H9 (cell line): ENCODE data around the gene TBC1D12. TPM values are rescaled to one million over a fixed set of nuclear protein-coding genes. Genes with fewer than 3 reads are reported as not detected.

ENCODE experiments used
- DNase-seq: peaks from one replicate; pipeline ENCODE4 v3.0.0-alpha.2; 2017
- H2AFZ ChIP-seq: one replicate; pipeline ENCODE4 v1.6.1; 2013; ENCODE audit warnings: mild to moderate bottlenecking, low read length, control low read depth, moderate library complexity
- H2AK5ac ChIP-seq: 2 replicates; pipeline ENCODE4 v1.6.1; 2013; ENCODE audit warnings: low read length, control low read depth, mixed read lengths; ENCODE audit not compliant: insufficient read length
- H2BK120ac ChIP-seq: one replicate; pipeline ENCODE4 v1.6.1; 2013; ENCODE audit warnings: low read depth, mild to moderate bottlenecking, low read length, control low read depth, inconsistent platforms; ENCODE audit not compliant: poor library complexity, severe bottlenecking
- H2BK12ac ChIP-seq: 2 replicates; pipeline ENCODE4 v1.6.1; 2013; ENCODE audit warnings: low read length, control low read depth, mixed read lengths, low read depth; ENCODE audit not compliant: insufficient read length
- H2BK15ac ChIP-seq: 2 replicates; pipeline ENCODE4 v1.6.1; 2013; ENCODE audit warnings: low read depth, low read length, control low read depth
- H2BK20ac ChIP-seq: one replicate; pipeline ENCODE4 v1.6.1; 2013; ENCODE audit warnings: low read depth, mild to moderate bottlenecking, low read length, control low read depth, inconsistent platforms; ENCODE audit not compliant: poor library complexity, severe bottlenecking
- H2BK5ac ChIP-seq: 2 replicates; pipeline ENCODE4 v1.6.1; 2013; ENCODE audit warnings: low read length, control low read depth, mixed read lengths; ENCODE audit not compliant: insufficient read length
- H3K14ac ChIP-seq: 2 replicates; pipeline ENCODE4 v1.6.1; 2013; ENCODE audit warnings: low read length, control low read depth; ENCODE audit not compliant: insufficient read depth
- H3K18ac ChIP-seq: 2 replicates; pipeline ENCODE4 v1.6.1; 2013; ENCODE audit warnings: low read depth, mild to moderate bottlenecking, mixed read lengths, low read length, control low read depth; ENCODE audit not compliant: insufficient read length
- H3K23ac ChIP-seq: 2 replicates; pipeline ENCODE4 v1.6.1; 2013; ENCODE audit warnings: low read length, control low read depth, mixed read lengths, low read depth; ENCODE audit not compliant: insufficient read length
- H3K23me2 ChIP-seq: 2 replicates; pipeline ENCODE4 v1.6.1; 2013; ENCODE audit warnings: low read depth, mild to moderate bottlenecking, mixed read lengths, low read length, control low read depth; ENCODE audit not compliant: insufficient read length, poor library complexity, severe bottlenecking
- H3K27ac ChIP-seq: 2 replicates; pipeline ENCODE4 v1.5.1; 2013; ENCODE audit warnings: low read length, control low read depth, mixed read lengths, low read depth; ENCODE audit not compliant: insufficient read length
- H3K27me3 ChIP-seq: 2 replicates; pipeline ENCODE4 v1.6.1; 2013; ENCODE audit warnings: low read length, control low read depth, inconsistent platforms; ENCODE audit not compliant: insufficient read depth
- H3K4ac ChIP-seq: 2 replicates; pipeline ENCODE4 v1.6.1; 2013; ENCODE audit warnings: low read depth, mild to moderate bottlenecking, control low read depth, inconsistent platforms, low read length, moderate library complexity
- H3K4me1 ChIP-seq: 2 replicates; pipeline ENCODE4 v1.6.1; 2013; ENCODE audit warnings: low read length, control low read depth, inconsistent platforms; ENCODE audit not compliant: insufficient read depth
- H3K4me2 ChIP-seq: 2 replicates; pipeline ENCODE4 v1.6.1; 2013; ENCODE audit warnings: low read length, control low read depth, mixed read lengths; ENCODE audit not compliant: insufficient read length, insufficient read depth
- H3K56ac ChIP-seq: 2 replicates; pipeline ENCODE4 v1.6.1; 2013; ENCODE audit warnings: low read depth, mild to moderate bottlenecking, mixed read lengths, low read length, control low read depth; ENCODE audit not compliant: insufficient read length
- H3K79me1 ChIP-seq: 2 replicates; pipeline ENCODE4 v1.6.1; 2013; ENCODE audit warnings: low read depth, mild to moderate bottlenecking, moderate library complexity, low read length, control low read depth, inconsistent platforms; ENCODE audit not compliant: insufficient read depth, poor library complexity, severe bottlenecking
- H3K79me2 ChIP-seq: 2 replicates; pipeline ENCODE4 v1.6.1; 2013; ENCODE audit warnings: low read length, control low read depth, inconsistent platforms; ENCODE audit not compliant: insufficient read depth
- H3K9ac ChIP-seq: 2 replicates; pipeline ENCODE4 v1.6.1; 2013; ENCODE audit warnings: low read length, control low read depth, mixed read lengths; ENCODE audit not compliant: insufficient read length; ENCODE audit errors: extremely low read depth
- H3K9me3 ChIP-seq: one replicate; pipeline ENCODE4 v1.6.1; 2013; ENCODE audit warnings: low read depth, low read length, inconsistent platforms; ENCODE audit not compliant: control insufficient read depth
- H3T11ph ChIP-seq: one replicate; pipeline ENCODE4 v1.6.1; 2013; ENCODE audit warnings: mild to moderate bottlenecking, low read length, control low read depth, inconsistent platforms
- H4K20me1 ChIP-seq: one replicate; pipeline ENCODE4 v1.6.1; 2013; ENCODE audit not compliant: control insufficient read depth, insufficient read length, insufficient read depth
- H4K5ac ChIP-seq: 2 replicates; pipeline ENCODE4 v1.6.1; 2013; ENCODE audit warnings: low read depth, mild to moderate bottlenecking, mixed read lengths, low read length, control low read depth; ENCODE audit not compliant: insufficient read length
- H4K8ac ChIP-seq: replicated peaks from 2 replicates; pipeline ENCODE4 v1.6.1; 2013; ENCODE audit warnings: low read length, control low read depth, mixed read lengths, low read depth; ENCODE audit not compliant: insufficient read length
- H4K91ac ChIP-seq: 2 replicates; pipeline ENCODE4 v1.6.1; 2013; ENCODE audit warnings: low read depth, mild to moderate bottlenecking, moderate library complexity, mixed read lengths, low read length, control low read depth; ENCODE audit not compliant: insufficient read length
- H3K27ac Mint-ChIP-seq, 3 experiments: 2 replicates in 2 of 3; 3 replicates in 1 of 3; pipeline ENCODE4 v1.8.0; 2020 to 2021; ENCODE audit warnings: mixed read lengths in 3 of 3, mild to moderate bottlenecking in 1 of 3, moderate library complexity in 1 of 3
- H3K27me3 Mint-ChIP-seq: 2 replicates; pipeline ENCODE4 v1.8.0; 2021; ENCODE audit warnings: low read depth, mild to moderate bottlenecking, moderate library complexity, mixed read lengths
- H3K36me3 Mint-ChIP-seq, 3 experiments: 2 replicates in 2 of 3; 3 replicates in 1 of 3; pipeline ENCODE4 v1.8.0; 2020 to 2021; ENCODE audit warnings: low read depth in 3 of 3, mixed read lengths in 3 of 3; ENCODE audit not compliant: insufficient read depth in 1 of 3
- H3K4me1 Mint-ChIP-seq, 2 experiments: 2 replicates each; pipeline ENCODE4 v1.8.0; 2020; ENCODE audit warnings: mixed read lengths in 2 of 2
- H3K4me3 Mint-ChIP-seq, 2 experiments: 2 replicates in 1 of 2; 3 replicates in 1 of 2; pipeline ENCODE4 v1.8.0; 2020 to 2021; ENCODE audit warnings: mild to moderate bottlenecking in 2 of 2, mixed read lengths in 2 of 2, moderate library complexity in 1 of 2
- H3K9me3 Mint-ChIP-seq, 2 experiments: 2 replicates in 1 of 2; 3 replicates in 1 of 2; pipeline ENCODE4 v1.8.0; 2020; ENCODE audit warnings: mild to moderate bottlenecking in 2 of 2, mixed read lengths in 2 of 2, moderate library complexity in 1 of 2
- CTCF ChIP-seq: fragments of 200-600 bp; sonication (generic); conservative IDR thresholded peaks from 3 replicates; pipeline ENCODE4 v1.8.0; 2021; ENCODE audit warnings: antibody characterized with exemption, mild to moderate bottlenecking
- WGBS: extraction: QIAGEN DNeasy Blood & Tissue Kit; methylation state at CpG from one replicate; pipeline ENCODE4 v1.1.7; 2013; ENCODE audit warnings: missing lambda C conversion rate, low lambda C conversion rate, mixed read lengths; ENCODE audit not compliant: insufficient read length; ENCODE audit errors: extremely low coverage; 5-methylcytosine and 5-hydroxymethylcytosine counted together
- total RNA-seq: library from RNA; stranded (reverse); gene quantifications from 2 replicates; pipeline ENCODE4 v1.2.1, GENCODE V29; 2021

The TBC1D12 gene
- total RNA-seq, 1 experiment from 2014 or later: 2.0 TPM

GRCh38 chr10:94578790-94579189, 176.4 kb downstream of the TBC1D12 start:
- Histone ChIP-seq H2BK120ac (no peak overlapping the region), H3K23ac (no peak overlapping the region), H4K5ac (no peak overlapping the region), H3K27me3 (no peaks in the 10 kb centered on the region), H3K4ac (no peak overlapping the region), H3K4me2 (no peak overlapping the region), H3K23me2 (no peaks in the 10 kb centered on the region), H2AK5ac (no peak overlapping the region), H2AFZ (no peak overlapping the region), H3K79me2 (no peaks in the 10 kb centered on the region), H2BK15ac (no peak overlapping the region), H3K14ac (no peak overlapping the region), H3K9me3 (no peaks in the 10 kb centered on the region), H2BK12ac (no peak overlapping the region), H3K18ac (no peak overlapping the region), H2BK5ac (no peak overlapping the region), H3T11ph (no peak overlapping the region), H2BK20ac (no peak overlapping the region), H4K91ac (no peak overlapping the region), H3K27ac (no peak overlapping the region), H3K56ac (no peak overlapping the region), H4K8ac (no peak overlapping the region), H3K9ac (no peak overlapping the region), H3K4me1 (no peaks in the 10 kb centered on the region), H4K20me1 (no peaks in the 10 kb centered on the region), H3K79me1 (no peaks in the 10 kb centered on the region)
- Mint-ChIP-seq H3K4me1 (no peaks in the 10 kb centered on the region), H3K27ac (no peak overlapping the region), H3K36me3 (peaks cover 42 to 77% (median 76%) of the 10 kb centered on the region in 3 experiments; a peak in 6 of 7 replicates), H3K4me3 (no peak overlapping the region), H3K27me3 (no peaks in the 10 kb centered on the region; the same call in 1 of the 2 replicates), H3K9me3 (no peaks in the 10 kb centered on the region; a peak in 1 of 5 replicates)
- WGBS: no CpG with 5 or more reads among the region's 4 CpGs
- TF ChIP-seq CTCF: no peak
- no peak for DNase-seq
